Inflammatory macrophage treated with lipopolysaccharide for 4 hours (primary cell): ENCODE measurements around the gene SELENBP1.
A peak's percentile ranks its signal among the peaks of the same experiment; 100 is the strongest.
"Not testable (repeated sequence)": the region's sequence is repeated elsewhere in the genome, so short reads cannot be mapped to it uniquely, and the experiment has no call there.

Experiments used
- DNase-seq: peaks from one replicate; pipeline ENCODE4 v3.0.0-alpha.2; 2020

Gene SELENBP1

DNA sequence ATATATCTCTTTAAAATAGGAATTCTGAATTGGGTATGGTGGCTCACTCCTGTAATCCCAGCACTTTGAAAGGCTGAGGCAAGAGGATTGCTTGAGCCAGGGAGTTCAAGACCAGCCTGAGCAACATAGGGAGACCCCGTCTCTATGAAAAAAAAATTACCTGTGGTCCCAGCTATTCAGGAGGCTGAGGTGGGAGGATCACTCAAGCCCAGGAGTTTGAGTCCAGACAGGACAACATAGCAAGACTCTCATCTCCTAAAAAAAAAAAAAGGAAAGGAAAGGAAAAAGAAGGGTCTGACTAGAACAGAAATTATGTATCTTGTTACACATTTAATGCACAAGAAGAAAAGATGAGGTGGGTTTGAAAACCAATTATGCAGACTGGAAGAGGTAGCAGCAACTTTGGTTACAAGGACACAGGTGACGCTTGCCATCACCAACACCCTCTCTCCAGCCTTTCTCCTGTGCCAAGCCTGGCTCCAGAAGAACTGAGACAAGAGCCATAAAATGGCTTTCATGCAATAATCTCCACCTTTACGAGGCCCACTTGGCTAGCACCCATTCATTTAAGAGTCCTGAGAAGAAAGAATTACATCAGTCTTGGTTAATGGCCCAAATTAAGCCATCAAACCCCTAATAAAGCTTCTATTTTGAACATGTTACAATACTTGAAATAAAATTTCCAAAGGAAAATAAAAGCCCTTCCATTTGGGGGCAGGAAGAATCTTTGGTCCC, 4.8 kb upstream of the SELENBP1 start:
- no peak for DNase-seq

DNA sequence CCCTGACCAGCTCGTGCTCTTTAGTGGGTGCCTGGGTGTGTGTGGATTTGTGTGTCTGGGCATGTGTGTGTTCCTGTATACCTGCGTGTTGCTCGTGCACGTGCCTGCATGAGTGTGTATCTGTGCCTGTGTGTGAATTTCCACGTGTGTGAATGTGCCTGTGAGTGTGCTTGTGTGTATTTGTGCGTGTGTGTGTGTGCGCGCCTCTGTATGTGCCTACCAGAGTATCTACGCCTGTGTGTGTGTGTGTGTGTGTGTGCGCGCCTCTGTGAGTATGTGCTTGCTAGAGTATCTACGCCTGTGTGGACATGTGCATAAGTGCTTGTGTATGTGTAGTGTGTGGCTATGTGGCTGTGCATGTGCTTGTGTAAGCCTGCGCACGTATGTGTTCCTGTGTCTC, 691 bp upstream of the SELENBP1 start:
- DNase-seq = no peak

DNA sequence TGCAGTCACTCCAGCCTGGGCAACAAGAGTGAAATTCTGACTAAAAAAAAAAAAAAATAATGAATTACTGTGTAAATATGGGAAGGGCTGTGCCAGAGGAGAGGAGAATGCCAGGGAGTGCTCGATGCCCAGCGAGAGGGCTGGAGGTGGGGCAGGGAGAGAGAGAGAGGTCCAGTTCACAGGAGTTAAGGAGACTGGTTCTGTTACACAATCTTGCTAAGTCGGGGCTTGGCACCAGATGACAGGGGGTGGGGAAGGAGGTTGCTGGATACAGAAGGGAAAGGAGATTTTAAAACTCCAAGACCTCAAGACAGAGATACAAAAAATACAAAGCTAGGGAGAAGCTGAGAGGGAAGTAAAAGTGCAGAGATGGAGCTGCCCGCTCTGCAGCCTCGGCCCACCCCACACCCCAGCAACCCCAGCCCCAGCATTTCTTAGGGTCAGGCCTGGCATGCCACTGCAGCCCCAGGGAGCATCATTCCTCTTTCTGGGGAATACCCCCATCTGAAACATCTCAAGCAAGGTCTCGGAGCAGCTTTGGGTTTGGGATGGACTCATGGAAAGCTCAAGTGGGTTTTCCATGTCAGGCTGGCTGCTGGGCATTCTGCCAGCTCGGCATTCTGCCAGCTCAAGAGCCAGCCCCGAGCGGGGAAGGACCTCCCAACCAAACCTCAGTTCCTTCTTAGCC, 991 bp downstream of the SELENBP1 start:
- no peak for DNase-seq

DNA sequence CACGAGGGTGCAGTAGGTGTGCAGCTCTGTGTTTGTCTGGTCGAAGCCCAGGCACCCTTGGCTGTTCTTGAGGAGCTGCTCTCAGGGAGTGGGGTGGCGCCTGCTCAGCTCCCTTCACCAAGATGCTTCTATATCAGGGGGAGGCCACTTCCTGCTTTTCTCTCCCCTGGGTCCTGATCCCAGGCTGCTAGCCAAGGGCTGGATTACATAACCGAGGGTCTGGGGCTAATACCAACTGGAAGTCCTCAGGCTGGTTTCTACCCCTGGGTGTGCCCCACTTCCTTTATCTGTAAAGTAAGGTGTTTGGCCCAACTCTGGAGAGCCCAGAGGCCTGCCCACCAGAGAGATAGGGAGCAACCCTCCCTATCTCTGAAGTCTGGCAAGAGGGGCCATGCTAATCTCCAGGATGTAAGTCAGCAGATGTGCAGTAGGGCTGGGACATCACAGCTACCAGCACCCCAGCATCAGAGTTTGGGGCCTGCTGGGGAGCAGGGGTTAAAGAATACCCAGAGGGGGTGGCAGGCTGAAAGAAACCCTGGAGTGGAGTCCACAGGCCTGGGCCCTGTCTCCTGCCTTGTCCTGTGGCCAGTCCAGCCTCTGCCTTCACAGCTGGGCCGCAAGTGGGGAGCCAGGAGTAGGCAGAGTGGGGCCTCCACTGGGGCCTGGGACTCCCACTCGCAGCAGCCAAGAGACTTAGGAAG, 2.1 kb downstream of the SELENBP1 start:
- DNase-seq = no peak

GRCh38 chr1:151369621-151370048, 2.9 kb downstream of the SELENBP1 start:
- DNase-seq = no peak

DNA sequence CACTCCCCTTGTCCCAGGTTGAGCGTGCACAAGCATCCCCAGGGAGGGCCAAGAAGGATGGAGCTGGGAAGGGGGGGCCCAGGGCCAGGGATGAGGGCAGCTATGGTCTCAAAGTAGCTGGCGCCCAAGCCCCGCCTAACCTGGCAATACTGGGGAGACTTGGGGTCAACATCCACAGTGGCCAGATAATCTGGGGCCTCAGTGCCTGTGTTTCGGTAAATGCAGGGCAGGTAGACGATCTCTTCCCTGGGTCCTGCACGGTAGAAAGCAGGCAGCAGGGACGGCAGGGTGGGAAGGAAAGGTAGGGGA, 3.2 kb downstream of the SELENBP1 start:
- DNase-seq = no peak

GRCh38 chr1:151368393-151369301, 3.9 kb downstream of the SELENBP1 start:
- DNase-seq = no peak

DNA sequence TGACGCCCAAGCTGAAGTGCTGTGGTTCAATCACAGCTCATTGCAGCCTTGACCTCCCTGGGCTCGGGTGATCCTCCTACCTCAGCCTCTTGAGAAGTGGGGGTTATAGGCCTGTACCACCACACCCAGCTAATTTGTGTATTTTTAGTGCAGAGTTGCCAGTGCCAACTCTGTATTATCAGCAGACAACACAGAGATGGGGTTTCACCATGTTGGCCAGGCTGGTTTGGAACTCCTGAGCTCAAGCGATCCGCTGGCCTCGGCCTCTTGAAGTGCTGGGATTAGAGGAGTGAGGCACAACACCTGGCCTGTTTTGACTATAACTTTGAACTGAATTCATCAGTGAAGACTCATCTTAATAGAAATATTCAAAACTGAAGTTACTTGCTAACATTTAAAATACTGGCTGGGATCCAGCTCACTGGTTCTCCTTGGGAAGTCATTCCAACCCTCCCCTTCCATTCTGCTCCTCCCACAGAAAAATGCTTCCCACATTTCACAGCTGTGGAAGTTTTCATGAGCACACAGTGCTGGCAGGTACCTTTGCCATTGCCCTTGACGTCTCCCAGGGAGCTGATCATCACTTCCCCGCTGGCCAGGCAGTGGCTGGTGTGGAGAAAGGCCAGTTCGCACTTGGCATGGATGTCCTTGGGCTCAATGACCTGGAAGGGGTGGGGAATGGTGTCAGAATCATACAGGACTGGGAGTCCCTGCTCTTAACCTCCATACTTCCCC, 4.7 kb downstream of the SELENBP1 start:
- DNase-seq = no peak

DNA sequence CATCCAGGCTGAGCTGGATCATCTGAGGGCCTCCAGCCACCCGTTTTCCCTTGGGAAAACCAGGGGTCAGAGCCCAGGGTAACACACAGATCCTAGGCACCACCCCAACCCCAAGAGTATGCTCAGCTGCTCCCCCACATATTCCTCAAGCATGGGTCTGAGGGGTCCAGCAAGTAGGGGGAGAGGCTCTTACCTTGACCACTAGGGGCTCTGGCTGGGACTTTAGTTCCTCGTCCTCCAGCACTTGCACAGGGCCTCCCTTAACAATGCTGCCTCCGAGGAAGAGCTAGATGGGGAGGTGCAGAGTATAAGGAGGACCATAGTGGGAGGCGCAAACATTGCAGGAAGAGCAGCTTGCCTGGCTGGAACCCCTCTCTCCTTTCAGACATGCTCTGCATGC, 7.5 kb downstream of the SELENBP1 start:
- no peak for DNase-seq

DNA sequence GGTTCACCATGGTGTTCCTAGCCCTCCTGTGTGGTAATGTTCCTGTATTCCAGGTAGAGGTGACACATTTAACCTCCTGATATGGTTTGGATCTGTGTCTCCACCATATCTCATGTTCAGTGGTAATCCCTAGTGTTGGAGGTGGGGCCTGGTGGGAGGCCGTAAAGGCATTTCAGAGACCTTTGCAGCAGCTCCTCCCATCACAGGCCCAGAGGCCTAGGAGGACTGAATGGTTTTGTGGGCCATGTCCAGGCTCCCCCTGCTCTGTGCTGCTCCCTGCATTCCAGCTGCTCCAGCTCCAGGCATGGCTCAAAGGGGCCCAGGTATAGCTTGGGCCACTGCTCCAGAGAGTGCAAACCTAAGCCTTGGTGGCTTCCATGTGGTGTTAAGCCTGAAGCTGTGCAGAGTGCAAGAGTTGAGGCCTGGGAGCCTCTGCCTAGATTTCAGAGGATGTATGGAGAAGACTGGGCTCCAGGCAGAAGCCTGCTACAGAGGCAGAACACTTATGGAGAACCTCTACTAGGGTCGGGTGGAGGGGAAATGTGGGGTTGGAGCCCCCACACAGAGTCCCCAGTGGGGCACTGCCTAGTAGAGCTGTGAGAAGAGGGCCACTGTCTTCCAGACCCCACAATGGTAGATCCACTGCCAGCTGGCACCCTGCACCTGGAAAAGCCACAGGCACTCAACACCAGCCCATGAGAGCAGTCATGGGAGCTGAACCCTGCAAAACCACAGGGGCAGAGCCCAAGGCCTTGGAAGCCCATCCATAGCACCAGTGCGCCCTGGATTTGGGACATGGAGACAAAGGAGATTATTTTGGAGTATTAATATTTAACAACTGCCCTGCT, 10.0 kb downstream of the SELENBP1 start:
- DNase-seq = no peak

DNA sequence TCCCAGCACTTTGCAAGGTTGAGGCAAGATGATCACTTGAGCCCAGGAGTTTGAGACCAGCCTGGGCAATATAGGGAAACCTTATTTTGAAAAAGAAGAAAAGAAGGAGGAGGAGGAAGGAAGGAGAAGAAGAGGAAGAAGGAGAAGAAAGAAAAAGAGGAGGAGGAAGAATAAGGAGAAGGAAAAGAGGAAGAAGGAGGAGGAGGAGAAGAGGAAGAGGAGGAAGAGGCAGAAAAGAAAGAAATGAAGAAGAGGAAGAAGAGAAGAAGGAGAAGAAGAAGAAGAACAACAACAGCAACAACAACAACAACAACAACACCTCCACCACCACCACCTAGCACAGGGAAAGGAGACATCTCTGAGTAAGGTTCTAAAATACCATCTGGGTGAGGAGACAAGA, 10.6 kb downstream of the SELENBP1 start:
- DNase-seq = no peak

- DNase-seq = no peak
Observed at GRCh38 chr1:151356696-151357095, 15.8 kb downstream of the SELENBP1 start.

- peak; percentile 14 for DNase-seq
Observed at GRCh38 chr1:151352021-151352718, 20.3 kb downstream of the SELENBP1 start.

DNA sequence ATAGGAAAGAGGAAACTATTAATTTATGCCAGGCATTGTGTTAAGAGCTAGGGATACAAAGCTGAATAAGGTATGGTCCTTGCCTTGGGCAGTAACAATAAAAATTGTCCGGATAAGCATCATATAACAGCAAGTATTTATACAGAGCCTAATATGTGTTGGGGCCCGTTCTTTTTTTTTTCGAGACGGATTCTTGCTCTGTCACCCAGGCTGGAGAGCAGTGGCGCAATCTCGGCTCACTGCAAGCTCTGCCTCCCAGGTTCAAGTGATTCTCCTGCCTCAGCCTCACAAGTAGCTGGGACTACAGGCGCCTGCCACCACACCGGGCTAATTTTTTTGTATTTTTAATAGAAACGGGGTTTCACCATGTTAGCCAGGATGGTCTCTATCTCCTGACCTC, 22.2 kb downstream of the SELENBP1 start:
- DNase-seq = not testable (repeated sequence)

DNA sequence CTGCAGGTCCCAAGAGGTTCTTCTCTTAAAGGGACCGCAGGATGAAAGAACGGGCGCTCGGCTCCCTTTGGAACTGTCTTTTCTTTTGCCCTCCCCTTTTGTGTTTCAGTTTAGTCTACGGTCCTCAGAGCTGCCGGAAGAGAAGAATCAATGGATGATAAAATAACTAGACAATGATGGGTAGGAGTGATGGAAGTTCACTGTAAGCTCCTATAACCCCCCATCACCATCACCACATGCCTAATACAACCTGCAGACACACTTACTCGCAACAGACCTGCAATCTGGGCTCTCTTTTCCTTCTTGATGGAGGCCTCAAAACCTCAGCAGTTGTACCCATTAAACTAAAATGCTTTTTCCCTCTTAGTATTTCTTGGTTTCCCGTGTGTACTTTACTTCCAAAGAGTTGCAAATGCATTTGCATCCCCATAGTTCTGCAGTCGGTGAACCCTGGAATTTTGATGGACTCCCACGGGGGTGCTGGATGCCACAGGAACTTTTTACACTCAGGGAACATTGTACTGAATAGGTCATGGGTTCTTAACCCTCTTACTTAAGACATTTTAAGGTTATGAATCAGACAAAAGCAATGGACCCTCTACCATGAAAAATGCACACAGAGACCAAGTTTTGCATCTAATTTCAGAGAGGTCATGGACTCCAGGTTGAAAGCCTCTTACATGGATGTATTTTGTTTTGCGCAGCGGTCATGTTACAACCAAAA, 24.8 kb downstream of the SELENBP1 start:
- no peak for DNase-seq

GRCh38 chr1:151346769-151347522, 25.6 kb downstream of the SELENBP1 start, which contains the start of gene RFX5:
Gene RFX5 (minus strand): TSS chr1:151347252. CDS start chr1:151346320, 932 bp downstream.
- peak; percentile 99 for DNase-seq

GRCh38 chr1:151346082-151346768, 26.3 kb downstream of the SELENBP1 start:
- DNase-seq = no peak

DNA sequence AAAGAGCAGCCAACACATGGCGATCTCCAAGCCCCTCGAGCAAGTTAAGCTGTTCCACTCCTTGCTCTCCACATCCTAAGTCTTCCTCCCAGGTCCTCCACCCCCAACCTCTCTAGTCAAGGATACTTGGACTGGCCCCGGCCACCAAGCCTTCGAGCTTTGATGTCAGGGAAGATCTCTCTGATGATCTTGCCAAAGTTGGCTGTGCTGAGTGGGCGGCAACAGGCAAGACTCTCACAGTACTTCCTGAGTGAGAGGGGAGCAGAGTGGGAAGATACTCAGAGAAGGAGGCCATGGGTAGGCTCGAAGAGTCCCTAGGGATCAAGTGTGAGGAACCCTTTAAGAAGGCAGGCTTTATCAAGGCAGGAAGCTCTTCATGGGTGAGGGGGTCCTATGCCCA, 28.2 kb downstream of the SELENBP1 start:
- DNase-seq = peak; percentile 22
